ENCODE results near the gene KANK3.
"Not testable (repeated sequence)": the region's sequence is repeated elsewhere in the genome, so short reads cannot be mapped to it uniquely, and the experiment has no call there.

The KANK3 gene

DNA sequence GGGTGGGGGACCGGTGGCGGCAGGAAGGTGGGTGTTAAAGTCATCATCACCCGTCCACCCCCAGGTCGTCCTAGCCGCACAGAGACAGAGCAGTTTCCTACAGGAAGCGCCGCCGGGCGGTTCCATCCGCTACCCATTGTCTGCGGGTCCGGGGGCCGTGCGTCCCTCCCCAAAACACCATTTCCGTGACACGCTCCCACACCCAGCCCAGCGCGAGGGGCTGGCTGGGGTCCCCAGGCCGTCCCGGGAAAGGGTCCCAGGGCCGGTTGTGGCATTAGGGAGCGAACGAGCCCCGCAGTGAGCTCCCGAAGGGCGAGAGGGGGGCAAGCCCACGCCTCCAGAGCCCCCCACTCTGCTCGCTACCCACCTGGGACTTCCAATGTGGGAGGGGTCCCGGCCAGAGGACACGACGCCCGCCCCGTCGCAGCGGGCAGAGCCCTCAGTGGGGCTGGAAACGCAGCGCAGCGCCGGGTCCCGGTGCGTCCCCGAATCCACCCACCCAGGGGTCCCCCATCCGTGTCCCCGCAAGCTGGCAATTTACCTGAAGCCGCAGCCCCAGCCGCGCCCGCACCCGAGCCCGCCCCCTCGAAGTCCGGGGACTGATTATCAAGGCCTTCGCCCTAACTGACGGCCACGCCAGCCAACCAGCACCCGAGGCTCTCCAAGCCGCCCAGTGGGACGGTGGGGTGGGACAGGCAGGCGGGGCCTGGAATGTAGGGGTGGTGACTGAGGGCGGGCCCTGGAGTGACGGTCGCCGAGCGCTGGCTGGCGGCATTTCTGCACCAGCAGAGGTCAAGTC lies at the start of gene KANK3:
KANK3 (minus strand) TSS at position 579 of the 799 bp plus-strand sequence. CDS start 5,434 bp downstream, outside the sequence.
- DNase-seq, result peak; percentile 89

- DNase-seq, result no peak
Measured at GRCh38 chr19:8392017-8392591, 49.0 kb upstream of the KANK3 start.

- DNase-seq, result no peak
Measured at GRCh38 chr19:8391198-8392016, 48.3 kb upstream of the KANK3 start.

DNA sequence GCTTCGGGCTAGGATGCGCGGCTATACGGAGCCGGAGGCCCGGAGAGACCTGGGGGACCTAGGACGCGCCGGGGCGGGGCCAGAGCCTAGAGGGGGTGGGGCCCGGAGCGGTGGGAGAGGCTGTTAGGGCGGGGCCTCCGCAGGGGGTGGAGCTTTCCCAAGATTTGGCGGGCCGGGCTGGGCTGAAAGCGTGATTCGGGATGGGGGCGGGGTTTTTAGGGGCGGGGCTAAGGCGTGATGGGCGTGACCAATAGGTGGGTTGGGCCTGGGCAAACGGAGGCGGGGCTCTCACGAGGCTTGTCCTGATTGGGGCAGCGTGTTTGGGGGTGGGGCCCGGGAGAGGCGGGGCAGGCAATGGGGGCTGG lies 47.5 kb upstream of the KANK3 start:
- DNase-seq, result peak; percentile 78

GRCh38 chr19:8389891-8390616 lies 47.0 kb upstream of the KANK3 start, which contains the start of gene RAB11B:
TSS of gene RAB11B (plus strand) at chr19:8390360. CDS start at chr19:8390417, 57 bp downstream.
- DNase-seq, result peak; percentile 99

- no peak for DNase-seq
Measured at GRCh38 chr19:8388612-8388958, 45.5 kb upstream of the KANK3 start.

GRCh38 chr19:8387688-8388611 lies 44.9 kb upstream of the KANK3 start:
- DNase-seq, result peak; percentile 87

- DNase-seq, result no peak
Measured at GRCh38 chr19:8386990-8387389, 43.9 kb upstream of the KANK3 start.

- not testable (repeated sequence) for DNase-seq
Measured at GRCh38 chr19:8386419-8386818, 43.4 kb upstream of the KANK3 start.

DNA sequence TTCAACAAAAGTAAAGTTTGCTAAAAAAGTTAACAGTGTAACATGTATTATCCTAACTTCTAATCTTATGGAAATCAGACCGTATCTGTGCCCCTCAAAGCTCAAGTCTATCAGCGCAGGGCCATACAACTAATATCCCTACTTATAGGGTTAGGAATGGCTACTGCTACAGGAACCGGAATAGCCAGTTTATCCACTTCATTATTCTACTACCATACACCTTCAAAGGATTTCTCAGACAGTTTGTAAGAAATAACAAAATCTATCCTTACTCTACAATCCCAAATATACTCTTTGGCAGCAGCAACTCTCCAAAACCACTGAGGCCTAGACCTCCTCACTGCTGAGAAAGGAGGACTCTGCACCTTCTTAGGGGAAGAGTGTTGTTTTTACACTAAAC lies 42.5 kb upstream of the KANK3 start:
- DNase-seq, result not testable (repeated sequence)

DNA sequence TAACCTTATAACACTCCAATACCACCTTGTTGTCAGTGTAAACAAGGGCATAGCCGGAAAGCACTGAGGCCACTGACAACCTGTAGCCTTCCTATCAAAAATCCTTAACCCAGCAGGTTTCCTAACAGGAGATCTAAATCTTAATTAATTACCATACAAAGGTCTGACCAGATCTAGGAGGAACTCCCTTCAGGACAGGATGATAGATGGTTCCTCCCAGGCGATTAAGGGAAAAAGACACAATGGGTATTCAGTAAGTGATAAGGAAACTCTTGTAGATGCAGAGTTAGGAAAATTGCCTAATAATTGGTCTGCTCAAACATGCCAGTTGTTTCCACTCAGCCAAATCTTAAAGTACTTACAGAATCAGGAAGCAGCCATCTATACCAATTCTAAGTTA lies 42.0 kb upstream of the KANK3 start:
- DNase-seq, result not testable (repeated sequence)

GRCh38 chr19:8384569-8384968 lies 41.5 kb upstream of the KANK3 start:
- not testable (repeated sequence) for DNase-seq

- not testable (repeated sequence) for DNase-seq
Measured at GRCh38 chr19:8379156-8379891, 36.3 kb upstream of the KANK3 start.

- DNase-seq, result no peak
Measured at GRCh38 chr19:8377598-8377997, 34.5 kb upstream of the KANK3 start.

GRCh38 chr19:8376373-8376974 lies 33.4 kb upstream of the KANK3 start:
- not testable (repeated sequence) for DNase-seq

GRCh38 chr19:8375766-8376165 lies 32.7 kb upstream of the KANK3 start:
- DNase-seq, result not testable (repeated sequence)

DNA sequence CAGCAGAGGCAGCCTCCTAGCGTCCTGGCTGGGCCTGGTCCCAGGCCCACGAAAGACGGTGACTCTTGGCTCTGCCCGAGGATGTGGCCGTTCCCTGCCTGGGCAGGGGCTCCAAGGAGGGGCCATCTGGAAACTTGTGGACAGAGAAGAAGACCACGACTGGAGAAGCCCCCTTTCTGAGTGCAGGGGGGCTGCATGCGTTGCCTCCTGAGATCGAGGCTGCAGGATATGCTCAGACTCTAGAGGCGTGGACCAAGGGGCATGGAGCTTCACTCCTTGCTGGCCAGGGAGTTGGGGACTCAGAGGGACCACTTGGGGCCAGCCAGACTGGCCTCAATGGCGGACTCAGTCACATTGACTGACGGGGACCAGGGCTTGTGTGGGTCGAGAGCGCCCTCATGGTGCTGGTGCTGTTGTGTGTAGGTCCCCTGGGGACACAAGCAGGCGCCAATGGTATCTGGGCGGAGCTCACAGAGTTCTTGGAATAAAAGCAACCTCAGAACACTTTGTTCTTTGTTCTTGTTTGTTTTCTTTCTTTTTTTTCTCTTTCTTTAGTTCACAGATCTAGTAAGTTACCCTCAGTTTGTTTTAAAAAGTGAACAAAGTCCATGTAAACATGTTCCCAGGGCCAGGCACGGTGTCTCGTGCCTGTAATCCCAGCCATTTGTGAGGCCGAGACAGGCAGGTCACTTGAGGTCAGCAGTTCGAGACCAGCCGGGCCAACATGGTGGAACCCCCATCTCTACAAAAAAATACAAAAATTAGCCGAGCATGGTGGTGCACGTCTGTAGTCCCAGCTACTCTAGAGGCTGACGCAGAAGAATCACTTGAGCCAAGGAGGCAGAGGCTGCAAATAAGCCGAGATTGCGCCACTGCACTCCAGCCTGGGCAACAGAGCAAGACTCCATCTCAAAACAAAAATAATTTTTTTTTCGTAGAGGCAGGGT lies 31.1 kb upstream of the KANK3 start:
- no peak for DNase-seq

- DNase-seq, result no peak
Measured at GRCh38 chr19:8371011-8371804, 28.1 kb upstream of the KANK3 start.

All from NCI-H146 (cell line).